ENCODE measurements around the gene NPAS2.

NPAS2 gene

GRCh38 chr2:100972452-100972851 is 152.5 kb downstream of the NPAS2 start:
- in situ Hi-C loops (cut with MboI; ENCODE audit: low pct_unique_long_range_greater_than_20kb, low sequenced_read_pairs, unreplicated experiment) = no loop called here
- no peak for DNase-seq (ENCODE audit: low spot score)
- no peak for TF ChIP-seq CTCF (IDR thresholded peaks at IDR 0.05; ENCODE audit: extremely low read depth, insufficient read depth, missing control alignments)

- no peak for TF ChIP-seq CTCF (IDR thresholded peaks at IDR 0.05; ENCODE audit: extremely low read depth, insufficient read depth, missing control alignments)
- in situ Hi-C loops (cut with MboI; ENCODE audit: low pct_unique_long_range_greater_than_20kb, low sequenced_read_pairs, unreplicated experiment) = no loop called here
- no peak for DNase-seq (ENCODE audit: low spot score)
Observed at GRCh38 chr2:100974712-100975520, 155.0 kb downstream of the NPAS2 start.

GRCh38 chr2:100975521-100975785 is 155.5 kb downstream of the NPAS2 start:
- in situ Hi-C loops (cut with MboI; ENCODE audit: low pct_unique_long_range_greater_than_20kb, low sequenced_read_pairs, unreplicated experiment) = no loop called here
- no peak for TF ChIP-seq CTCF (IDR thresholded peaks at IDR 0.05; ENCODE audit: extremely low read depth, insufficient read depth, missing control alignments)
- no peak for DNase-seq (ENCODE audit: low spot score)

GRCh38 chr2:100976061-100976460 is 156.1 kb downstream of the NPAS2 start:
- in situ Hi-C loops (cut with MboI; ENCODE audit: low pct_unique_long_range_greater_than_20kb, low sequenced_read_pairs, unreplicated experiment) = no loop called here
- no peak for TF ChIP-seq CTCF (IDR thresholded peaks at IDR 0.05; ENCODE audit: extremely low read depth, insufficient read depth, missing control alignments)
- DNase-seq (ENCODE audit: low spot score) = no peak

- no peak for TF ChIP-seq CTCF (IDR thresholded peaks at IDR 0.05; ENCODE audit: extremely low read depth, insufficient read depth, missing control alignments)
- DNase-seq (ENCODE audit: low spot score) = peak; percentile 71
- in situ Hi-C loops (cut with MboI; ENCODE audit: low pct_unique_long_range_greater_than_20kb, low sequenced_read_pairs, unreplicated experiment) = no loop called here
Observed at GRCh38 chr2:100976645-100977391, 156.9 kb downstream of the NPAS2 start.

- in situ Hi-C loops (cut with MboI; ENCODE audit: low pct_unique_long_range_greater_than_20kb, low sequenced_read_pairs, unreplicated experiment) = no loop called here
- no peak for DNase-seq (ENCODE audit: low spot score)
- TF ChIP-seq CTCF (IDR thresholded peaks at IDR 0.05; ENCODE audit: extremely low read depth, insufficient read depth, missing control alignments) = no peak
Observed at GRCh38 chr2:100977511-100977910, 157.6 kb downstream of the NPAS2 start.

Measured in GM13977 (cell line).